ENCODE data around the gene ANKRD34A.

The ANKRD34A gene

DNA sequence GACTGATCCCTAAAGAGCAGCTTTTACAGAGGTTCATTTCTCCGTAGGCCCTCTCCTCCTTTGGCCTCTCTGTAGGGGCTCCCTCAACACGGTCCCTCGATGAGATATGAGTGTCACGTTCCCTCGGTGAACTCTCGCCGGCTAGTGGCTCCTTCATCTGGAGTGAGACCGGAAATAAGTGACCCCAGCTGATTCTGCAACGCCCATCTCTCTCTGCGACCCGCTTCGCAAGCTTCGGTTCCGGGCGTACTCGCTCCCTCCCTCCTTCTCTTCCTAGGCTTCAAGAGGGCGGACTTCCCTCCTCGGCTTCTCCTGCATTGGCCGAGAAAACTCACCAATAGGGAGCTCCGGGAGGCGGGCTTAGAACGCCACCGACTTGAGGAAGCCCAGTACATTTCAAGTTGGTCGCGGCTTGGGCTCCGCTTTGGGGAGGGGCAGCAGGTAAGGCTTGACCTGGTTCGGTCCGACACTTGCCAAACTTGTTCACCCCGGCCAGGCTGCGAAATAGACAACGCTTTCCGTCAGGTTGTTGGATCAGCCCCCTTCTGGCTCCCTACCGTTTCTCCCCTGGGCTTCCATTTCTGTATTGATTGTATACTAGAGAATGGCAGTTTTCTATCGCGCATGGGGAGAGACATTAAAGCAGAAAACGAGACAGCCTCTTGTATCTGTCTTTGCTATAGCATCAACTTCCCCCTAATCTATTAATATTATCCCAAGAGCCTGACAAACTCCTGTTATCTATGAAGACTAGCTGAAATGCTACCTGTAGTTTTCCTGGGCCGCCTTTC, at the start of gene ANKRD34A, which contains the start of gene POLR3GL:
Gene ANKRD34A, minus strand, starts transcription at position 248 of the 791 bp plus-strand sequence. CDS start 2,816 bp downstream, outside the sequence.
Gene POLR3GL, plus strand, starts transcription at position 363 of the 791 bp plus-strand sequence. CDS start 10,176 bp downstream, outside the sequence.
- in situ Hi-C loops (cut with MboI; ENCODE audit: low sequenced_read_pairs), result loop anchor here (10.0 kb wide), 1 partner anchor 50 kb away; the partner anchor contains the start of genes ITGA10 and PEX11B

GRCh38 chr1:146013559-146013922, 49.2 kb upstream of the ANKRD34A start:
- in situ Hi-C loops (cut with MboI; ENCODE audit: low sequenced_read_pairs), result loop anchor here (10.0 kb wide), 1 partner anchor 159 kb away; the partner anchor contains the start of gene PIAS3

DNA sequence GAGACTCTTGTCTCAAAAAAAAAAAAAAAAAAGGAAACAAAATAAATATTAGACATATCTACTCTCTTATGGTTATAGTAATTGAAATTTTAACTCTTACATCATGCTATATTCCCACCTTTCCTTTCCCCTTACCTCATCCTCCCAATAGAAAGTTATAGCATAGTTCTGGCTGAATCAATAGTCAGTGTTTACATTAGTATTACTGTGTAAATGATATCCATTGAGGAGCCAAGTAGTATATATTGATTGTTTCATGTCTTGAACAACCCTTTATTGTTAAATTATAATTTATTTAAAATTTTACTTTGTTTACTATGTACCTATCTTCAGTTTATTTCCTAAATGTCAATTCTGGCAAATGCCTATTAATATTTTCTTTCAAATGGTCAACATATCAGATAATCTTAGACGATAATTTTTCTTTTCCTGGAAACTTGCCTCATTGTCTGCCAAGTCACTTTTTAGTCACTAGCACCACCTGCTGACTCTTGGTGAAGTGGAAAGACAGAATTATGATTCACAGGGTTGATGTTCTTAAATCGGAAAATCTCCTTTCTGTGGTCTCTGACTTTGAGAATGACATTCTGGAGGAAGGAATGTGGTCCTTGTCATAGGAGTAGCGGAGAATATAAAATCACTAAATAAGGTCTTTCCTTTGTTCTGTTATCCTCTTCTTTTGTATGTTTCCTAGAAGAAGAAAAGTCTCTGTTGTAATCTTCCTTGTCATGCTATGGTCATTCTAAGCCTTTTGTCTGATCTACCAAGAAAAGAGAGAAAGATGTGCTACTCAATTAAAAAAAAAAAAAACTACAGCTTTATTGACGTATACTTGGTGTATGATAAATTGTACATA, 48.6 kb upstream of the ANKRD34A start:
- in situ Hi-C loops (cut with MboI; ENCODE audit: low sequenced_read_pairs), result loop anchor here (10.0 kb wide), 1 partner anchor 158 kb away; the partner anchor contains the start of gene PIAS3

- in situ Hi-C loops (cut with MboI; ENCODE audit: low sequenced_read_pairs), result loop anchor here (10.0 kb wide), 1 partner anchor 155 kb away; the partner anchor contains the start of gene PIAS3
Measured at GRCh38 chr1:146010126-146010738, 45.9 kb upstream of the ANKRD34A start.

DNA sequence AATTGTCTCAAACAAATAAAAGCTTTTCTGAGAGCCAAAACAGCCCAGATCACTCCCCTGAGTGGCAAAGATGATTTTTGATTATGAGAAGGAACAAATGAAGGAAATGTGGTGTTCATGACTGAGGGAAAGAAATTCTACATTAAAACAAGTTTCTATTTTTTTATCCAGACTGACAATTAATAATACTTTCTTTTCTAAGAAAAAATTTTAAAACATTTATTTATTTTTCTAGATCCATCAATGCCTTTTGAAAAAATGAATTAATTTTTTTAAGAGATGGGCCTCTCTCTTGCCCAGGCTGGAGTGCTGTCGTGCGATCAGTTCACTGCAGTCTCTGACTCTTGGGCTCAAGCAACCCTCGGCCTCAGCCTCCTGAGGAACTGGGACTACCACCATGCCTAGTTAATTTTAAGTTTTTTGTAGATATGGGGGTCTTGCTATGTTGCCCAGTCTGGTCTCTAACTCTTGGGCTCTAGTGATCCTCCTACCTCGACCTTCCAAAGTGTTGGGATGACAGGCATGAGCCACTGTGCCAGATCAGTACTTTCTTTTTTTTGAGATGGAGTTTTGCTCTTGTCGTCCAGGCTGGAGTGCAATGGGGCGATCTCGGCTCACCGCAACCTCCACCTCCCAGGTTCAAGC, 43.2 kb upstream of the ANKRD34A start:
- in situ Hi-C loops (cut with MboI; ENCODE audit: low sequenced_read_pairs), result no loop called here

- in situ Hi-C loops (cut with MboI; ENCODE audit: low sequenced_read_pairs), result no loop called here
Measured at GRCh38 chr1:146001709-146002108, 37.3 kb upstream of the ANKRD34A start.

DNA sequence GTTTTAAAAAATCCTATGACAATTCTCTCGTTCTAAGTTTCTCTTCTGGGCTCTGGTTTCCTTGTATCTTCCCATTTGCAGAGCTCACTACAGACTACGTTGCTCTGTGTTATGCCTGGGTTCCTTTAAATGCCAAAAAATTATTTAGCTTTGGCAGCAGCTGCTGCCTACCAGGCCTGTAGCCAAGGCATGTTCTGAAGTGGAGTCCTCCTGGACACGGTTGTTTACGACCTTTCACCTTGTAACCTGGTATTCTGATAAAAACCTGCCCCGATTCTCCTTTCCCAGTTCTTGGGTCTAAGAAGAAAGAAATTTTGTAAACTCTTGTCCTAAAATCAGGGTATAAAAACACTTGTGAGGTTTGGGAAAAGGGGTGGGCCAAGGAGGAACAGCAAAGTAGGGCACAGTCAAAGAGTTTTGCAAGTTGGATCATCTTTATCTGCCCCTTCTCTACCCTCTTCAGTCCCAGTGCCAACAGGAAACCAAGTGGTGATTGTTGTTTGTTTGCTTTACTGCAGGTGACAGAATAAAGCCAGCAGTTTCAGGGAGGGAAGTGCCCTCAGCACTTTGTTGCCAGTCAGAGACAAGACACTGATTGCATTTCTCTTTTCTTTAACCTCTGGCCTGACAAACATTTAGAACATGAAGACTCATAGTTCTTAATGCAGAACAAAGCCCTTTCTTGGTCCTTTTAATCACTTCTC, 35.1 kb upstream of the ANKRD34A start:
- in situ Hi-C loops (cut with MboI; ENCODE audit: low sequenced_read_pairs), result no loop called here

DNA sequence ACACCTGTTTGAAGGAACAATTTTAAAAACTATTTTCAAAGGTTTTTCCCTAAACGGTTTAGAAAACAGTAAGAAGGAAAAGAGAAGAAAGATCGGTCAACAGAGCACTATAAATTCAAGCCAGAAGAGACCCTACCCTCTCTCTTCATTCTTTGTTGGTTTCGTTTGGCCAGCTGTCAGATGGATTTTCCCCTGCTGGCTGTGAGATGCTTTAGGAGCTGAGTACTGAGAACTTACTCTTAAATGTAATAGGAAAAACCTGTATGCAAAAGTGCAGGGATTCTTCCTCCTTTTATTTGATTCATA, 33.3 kb upstream of the ANKRD34A start:
- in situ Hi-C loops (cut with MboI; ENCODE audit: low sequenced_read_pairs), result no loop called here

DNA sequence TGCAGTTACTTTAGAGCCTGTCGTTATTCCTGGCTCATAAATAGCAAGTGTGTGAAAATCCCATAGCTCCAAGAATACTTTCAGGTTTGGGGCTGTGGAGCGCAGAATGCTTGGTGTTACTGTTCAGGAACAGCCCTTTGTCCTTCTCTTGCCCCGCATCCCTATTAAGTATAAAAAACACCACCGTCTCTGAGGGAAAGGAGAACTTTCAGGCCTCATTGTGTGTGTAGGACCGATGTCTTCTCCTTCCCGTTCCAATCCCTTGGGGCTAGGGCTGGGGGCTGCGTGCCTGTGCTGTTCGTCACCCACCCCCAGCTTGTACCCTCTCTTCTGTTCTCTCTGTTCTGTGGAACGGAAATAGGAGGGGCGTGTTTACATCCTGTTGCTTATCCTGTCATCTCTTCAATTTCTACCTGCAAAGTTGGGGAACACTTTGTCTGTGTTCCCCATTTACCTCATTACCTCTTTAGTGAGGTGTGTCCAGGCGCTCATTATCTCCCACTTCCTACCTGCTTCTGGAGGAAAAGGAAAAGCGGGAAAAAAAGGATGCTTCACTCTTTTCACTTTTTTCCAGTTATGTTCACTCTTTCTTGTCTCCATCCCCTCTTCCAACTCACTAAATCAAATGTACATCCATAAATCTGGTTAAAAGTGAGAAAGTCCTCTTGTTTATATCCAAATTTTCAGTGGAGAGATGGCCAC, 32.8 kb upstream of the ANKRD34A start:
- in situ Hi-C loops (cut with MboI; ENCODE audit: low sequenced_read_pairs), result no loop called here

- in situ Hi-C loops (cut with MboI; ENCODE audit: low sequenced_read_pairs), result no loop called here
Measured at GRCh38 chr1:145996433-145997015, 32.1 kb upstream of the ANKRD34A start, which contains the start of gene TXNIP. Gene TXNIP (minus strand): TSS chr1:145996579. CDS start chr1:145996266, 313 bp downstream.

- in situ Hi-C loops (cut with MboI; ENCODE audit: low sequenced_read_pairs), result no loop called here
Measured at GRCh38 chr1:145995964-145996432, 31.6 kb upstream of the ANKRD34A start.

- in situ Hi-C loops (cut with MboI; ENCODE audit: low sequenced_read_pairs), result no loop called here
Measured at GRCh38 chr1:145995148-145995881, 30.9 kb upstream of the ANKRD34A start.

- in situ Hi-C loops (cut with MboI; ENCODE audit: low sequenced_read_pairs), result no loop called here
Measured at GRCh38 chr1:145994391-145995120, 30.2 kb upstream of the ANKRD34A start.

DNA sequence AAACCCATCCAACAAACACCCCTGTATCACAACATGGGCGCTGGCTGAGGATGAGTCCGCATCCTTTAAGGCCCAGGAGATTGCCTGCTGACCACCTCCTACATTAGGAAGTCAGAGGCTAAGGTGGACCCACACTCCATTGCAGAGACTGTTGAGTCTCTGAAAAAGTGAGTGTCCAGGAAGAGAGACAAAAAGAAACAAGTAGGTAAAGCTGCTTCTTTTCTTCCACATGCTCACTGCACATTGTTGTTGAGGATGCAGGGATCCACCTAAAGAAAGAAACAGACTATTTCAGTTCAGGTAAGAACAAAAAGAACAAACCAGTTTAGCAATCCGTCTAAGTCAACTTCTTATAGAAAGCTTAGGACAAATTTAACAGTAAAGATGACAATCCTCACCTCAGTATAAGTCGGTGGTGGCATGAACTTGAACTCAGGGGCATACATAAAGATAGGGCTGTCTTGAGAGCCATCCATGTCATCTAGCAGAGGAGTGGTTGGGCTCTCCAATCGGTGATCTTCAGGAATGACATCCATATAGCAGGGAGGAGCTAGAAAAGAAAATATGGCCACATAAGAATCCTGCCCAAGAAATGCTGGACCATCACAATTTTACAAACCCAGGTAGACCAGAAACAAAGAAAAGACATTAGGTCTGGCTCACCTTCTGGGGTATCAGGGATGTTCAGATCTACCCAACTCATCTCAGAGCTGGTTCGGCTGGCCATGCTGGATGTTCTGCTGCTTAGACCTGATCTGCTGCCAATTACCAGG, 29.4 kb upstream of the ANKRD34A start:
- in situ Hi-C loops (cut with MboI; ENCODE audit: low sequenced_read_pairs), result no loop called here

- in situ Hi-C loops (cut with MboI; ENCODE audit: low sequenced_read_pairs), result no loop called here
Measured at GRCh38 chr1:145992958-145993617, 28.7 kb upstream of the ANKRD34A start.

DNA sequence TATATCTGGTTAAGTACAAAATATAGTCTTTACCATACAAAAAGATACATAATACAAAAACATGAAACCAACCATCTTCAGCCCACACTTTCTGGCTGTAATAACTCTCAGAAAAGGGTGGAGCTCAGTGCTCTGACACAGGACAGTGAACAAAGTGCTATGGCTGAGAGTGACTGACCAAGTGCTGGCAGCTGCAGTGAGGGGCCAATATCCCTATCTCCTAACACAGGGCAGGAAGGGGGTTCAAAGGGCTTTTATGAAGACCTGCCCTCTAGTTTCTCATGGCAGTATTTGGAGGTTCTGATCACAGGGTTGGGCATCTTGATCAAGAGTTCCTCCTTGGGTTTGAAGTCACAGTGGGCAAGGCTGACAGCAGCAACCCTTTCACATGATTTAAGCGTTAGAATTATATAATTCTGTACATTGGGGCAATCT, 28.1 kb upstream of the ANKRD34A start:
- in situ Hi-C loops (cut with MboI; ENCODE audit: low sequenced_read_pairs), result no loop called here

All from HL-60/S4 treated with retinoic acid at 250 ng/mL for 4 days and 3 days (cell line).